Transverse colon (tissue), 3 donors: ENCODE measurements around the gene KSR1.

Source experiments
- CTCF ChIP-seq, 5 experiments: fragments of 200-600 bp in 3 of 5; fragments of 450-650 bp in 2 of 5; sonication (generic) in 3 of 5; IDR thresholded peaks; 1 replicate in 2 of 5; 2 replicates in 3 of 5; pipeline ENCODE4 v1.5.1; 2016 to 2017; ENCODE audit warnings: antibody characterized with exemption in 5 of 5, inconsistent platforms in 3 of 5, mild to moderate bottlenecking in 2 of 5, moderate library complexity in 1 of 5
- EP300 ChIP-seq: sonication (generic); formaldehyde crosslinking; IDR thresholded peaks from one replicate; pipeline ENCODE4 v1.6.1; 2017; ENCODE audit warnings: antibody characterized with exemption, low read depth
- POLR2A ChIP-seq: fragments of 450-650 bp; IDR thresholded peaks from one replicate; pipeline ENCODE4 v1.6.1; 2016; ENCODE audit warnings: antibody characterized with exemption, mild to moderate bottlenecking, moderate library complexity

GRCh38 chr17:27471321-27472269 lies 15.3 kb downstream of the KSR1 start:
- TF ChIP-seq EP300 (no peak), CTCF (IDR thresholded peaks at IDR 0.05) (no peak), POLR2A (no peak)
